Measurements from ENCODE around the gene PIGT.

DNA sequence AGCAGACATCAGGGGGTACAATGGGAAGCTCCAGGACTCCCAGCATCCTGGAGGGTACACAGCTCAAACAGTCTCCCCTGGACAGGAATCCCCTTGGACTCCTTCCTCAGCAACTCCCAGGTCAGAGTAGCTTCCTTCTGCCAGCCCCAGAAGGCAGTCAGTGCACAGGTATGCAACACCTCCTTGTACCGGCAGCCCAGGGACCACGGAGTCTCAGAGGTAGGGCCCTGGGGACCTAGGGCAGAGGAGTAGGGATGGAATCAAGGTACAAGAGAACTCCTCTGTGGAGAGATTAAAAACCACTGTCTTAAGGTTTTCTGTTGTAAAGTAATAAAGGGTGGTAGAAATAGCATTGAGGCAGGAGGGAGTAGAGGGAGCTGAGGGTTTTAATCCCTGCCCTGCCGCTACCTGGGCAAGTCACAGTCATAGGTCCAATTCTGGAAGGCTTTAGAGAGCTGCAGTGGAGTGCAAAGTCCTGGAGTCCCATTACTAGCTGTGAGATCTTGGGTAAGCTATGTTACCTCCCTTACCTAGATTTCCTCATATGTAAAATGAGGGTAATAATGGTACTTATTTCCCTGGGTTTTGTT lies 45.3 kb upstream of the PIGT start:
- TF ChIP-seq, protein P1, sequence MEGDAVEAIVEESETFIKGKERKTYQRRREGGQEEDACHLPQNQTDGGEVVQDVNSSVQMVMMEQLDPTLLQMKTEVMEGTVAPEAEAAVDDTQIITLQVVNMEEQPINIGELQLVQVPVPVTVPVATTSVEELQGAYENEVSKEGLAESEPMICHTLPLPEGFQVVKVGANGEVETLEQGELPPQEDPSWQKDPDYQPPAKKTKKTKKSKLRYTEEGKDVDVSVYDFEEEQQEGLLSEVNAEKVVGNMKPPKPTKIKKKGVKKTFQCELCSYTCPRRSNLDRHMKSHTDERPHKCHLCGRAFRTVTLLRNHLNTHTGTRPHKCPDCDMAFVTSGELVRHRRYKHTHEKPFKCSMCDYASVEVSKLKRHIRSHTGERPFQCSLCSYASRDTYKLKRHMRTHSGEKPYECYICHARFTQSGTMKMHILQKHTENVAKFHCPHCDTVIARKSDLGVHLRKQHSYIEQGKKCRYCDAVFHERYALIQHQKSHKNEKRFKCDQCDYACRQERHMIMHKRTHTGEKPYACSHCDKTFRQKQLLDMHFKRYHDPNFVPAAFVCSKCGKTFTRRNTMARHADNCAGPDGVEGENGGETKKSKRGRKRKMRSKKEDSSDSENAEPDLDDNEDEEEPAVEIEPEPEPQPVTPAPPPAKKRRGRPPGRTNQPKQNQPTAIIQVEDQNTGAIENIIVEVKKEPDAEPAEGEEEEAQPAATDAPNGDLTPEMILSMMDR (IDR thresholded peaks at IDR 0.05), result no peak
- no peak for TF ChIP-seq POLR2A (IDR thresholded peaks at IDR 0.05)

Data from body of pancreas (tissue), 4 donors.